ENCODE measurements around the gene NAA15.
"Not testable (repeated sequence)": the region's sequence is repeated elsewhere in the genome, so short reads cannot be mapped to it uniquely, and the experiment has no call there.

The NAA15 gene

DNA sequence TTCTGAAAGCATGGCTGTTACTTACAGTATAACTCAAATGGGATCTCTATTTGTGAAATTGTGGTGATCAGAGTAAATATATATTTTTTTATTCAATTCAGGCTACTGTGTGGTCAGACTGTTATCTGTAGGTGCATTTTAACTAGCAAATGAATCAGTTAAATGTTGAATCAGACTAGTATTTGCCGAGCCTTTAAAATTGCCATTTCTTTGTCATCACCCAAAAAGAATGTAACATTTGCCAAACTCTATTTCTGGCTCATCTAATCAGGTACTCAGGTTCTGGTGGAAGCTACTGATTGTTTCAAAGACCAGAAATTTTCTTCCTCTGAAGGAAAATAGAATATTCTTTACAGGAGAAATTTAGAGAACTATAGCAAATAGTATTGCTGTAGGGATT lies 1.8 kb upstream of the NAA15 start:
- no peak for DNase-seq

DNA sequence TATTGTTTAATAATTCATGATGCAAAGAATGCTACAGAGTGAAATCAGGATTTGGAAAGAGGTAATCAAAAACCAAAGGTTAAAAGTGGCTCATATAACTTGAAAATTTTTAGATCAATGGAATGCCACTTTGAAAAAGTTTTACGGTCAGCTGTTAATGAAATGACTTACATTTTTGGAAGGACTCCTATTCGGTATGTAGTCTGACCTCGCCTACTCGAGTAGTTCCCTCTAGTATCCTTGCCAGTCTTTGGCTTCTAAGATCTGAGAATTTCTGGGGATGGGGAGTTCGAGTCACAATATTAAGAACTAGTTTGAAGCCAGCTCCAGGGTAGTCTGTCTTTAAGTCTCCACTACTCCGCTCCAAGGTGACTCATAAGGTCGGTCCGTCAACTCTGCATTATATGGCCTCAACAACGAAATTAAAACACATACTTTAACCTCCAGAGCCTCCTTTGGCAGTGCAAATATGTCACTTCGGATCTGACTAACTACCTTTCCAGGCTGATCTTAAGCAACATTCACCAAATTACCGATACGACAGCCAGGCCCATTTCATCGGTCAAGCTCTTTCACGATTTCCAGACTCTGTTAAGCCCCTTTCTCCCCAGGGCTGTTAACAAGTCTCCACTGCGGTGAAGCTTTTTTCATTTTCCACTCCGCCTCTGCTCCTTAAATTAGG lies 733 bp upstream of the NAA15 start:
- DNase-seq, result no peak

DNA sequence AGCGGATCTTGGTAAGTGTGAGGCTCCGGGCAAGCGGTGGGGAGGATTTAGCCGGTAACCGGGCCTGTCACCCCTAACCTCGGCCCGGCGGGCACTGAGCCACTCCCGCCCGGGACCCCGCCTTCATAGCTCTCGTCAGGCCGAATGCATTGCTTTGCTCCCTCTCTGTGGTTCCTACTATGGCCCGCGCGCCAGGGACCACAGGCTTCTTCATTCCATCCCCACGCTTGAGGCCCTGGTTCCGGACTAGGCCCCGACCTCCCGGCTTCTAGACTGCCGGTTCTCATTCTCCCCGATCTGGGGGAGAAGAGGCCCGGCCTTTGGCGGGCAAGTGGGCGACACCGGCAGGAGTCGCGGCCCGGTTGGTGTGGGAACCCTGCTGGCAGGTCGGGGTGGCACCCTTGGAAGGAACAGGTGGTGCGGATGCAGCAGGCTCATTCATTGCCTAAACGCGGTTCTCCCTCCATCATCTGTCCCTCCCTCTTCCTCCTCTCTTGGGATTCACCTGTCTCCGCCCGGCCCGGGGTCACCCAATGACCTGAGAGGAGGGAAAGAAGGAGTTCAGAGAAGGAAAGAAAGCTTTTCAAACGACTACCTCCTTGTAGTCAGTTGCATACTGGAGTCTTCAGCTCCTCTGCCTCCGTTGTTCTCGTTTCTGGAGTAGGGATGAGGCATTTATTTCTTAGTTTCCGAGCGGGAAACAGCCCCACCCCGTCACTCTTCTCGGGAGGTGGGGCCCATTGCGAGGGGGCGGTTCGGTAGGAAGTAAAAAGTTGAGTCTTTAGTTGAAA lies 711 bp downstream of the NAA15 start, which contains the start of gene NDUFC1:
TSS of gene NDUFC1 (minus strand) at position 657 of the 791 bp plus-strand sequence. CDS start 6,679 bp downstream, outside the sequence.
- DNase-seq, result no peak

DNA sequence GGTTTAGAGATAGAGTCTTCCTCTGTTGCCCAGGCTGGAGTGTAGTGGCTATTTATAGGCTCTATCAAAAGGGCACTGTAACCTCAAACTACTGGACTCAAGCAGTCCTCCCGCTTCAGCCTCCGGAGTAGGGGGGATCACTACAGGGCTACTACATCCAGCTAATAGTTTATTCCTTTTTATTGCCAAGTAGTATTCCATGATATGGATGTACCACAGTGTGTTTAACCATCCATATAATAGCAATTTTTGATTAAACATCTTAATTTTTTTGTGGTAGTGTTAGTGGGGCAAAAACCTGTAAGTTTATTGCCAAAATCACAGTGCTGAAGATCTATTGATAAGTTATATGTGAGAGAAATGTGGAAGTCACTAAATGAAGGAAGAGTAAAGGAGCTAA lies 3.6 kb downstream of the NAA15 start:
- no peak for DNase-seq

DNA sequence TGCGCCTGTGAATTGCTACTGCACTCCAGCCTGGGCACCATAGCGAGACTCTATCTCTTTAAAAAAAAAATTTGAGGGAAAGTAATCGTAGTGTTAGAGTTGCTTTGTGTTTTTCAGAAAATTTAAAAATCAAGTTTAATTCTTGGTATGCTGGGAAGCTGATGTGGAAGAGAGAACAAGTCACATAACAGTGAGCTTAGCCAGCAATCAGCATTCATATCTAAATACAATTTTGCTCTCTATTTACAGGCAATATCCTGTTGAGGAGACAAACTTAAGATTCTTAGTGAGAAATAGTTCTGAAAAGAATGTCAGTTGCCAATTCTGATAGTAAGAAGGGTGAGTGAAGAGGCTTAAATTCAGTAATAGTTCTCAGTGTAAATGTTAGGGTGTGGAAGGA lies 10.6 kb downstream of the NAA15 start:
- no peak for DNase-seq

DNA sequence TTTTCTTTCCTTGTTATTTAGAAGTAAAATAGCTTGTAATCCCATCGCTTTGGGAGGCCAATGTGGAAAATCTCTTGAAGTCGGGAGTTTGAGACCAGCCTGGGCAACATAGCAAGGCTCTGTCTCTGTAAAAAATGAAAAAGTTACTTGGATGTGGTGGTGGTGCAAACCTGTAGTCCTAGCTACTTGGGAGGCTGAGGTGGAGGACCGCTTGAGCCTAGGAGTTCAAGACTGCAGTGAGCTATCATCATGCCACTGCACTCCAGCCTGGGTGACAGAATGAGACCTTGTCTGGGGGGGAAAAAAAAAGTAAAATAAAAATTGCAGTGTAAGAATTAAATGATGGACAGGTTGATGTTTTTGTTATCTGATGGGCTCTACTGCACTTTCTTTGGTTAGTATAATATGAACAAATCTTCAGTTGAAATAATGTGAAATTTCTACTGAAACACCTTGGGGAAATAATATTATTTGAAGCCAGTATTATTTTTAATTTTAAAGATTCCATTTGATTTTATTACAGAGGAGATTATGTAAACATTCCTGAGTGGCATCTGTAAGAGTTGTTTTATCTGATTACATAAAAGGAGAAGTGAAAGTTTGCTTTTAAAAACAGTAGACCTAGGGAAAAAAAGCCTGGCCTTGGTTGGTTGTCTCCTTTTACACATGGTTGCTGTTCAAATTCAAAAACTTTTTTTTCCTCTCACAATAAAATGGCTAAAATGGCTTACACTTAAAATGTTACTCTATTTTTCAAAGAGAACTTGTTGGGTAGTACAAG lies 11.4 kb downstream of the NAA15 start:
- DNase-seq, result no peak

DNA sequence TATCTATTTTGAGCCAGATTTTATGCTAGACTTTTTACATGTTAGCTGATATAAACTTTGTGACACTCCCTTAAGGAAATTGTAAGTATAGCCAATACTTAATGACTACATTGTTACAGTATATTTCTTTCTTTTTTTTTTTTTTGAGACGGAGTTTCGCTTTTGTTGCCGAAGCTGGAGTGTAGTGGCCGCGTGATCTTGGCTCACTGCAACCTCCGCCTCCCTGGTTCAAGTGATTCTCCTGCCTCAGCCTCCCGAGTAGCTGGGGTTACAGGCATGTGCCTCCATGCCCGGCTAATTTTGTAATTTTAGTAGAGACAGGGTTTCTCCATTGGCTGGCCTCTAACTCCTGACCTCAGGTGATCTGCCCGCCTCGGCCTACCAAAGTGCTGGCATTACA lies 12.1 kb downstream of the NAA15 start:
- not testable (repeated sequence) for DNase-seq

DNA sequence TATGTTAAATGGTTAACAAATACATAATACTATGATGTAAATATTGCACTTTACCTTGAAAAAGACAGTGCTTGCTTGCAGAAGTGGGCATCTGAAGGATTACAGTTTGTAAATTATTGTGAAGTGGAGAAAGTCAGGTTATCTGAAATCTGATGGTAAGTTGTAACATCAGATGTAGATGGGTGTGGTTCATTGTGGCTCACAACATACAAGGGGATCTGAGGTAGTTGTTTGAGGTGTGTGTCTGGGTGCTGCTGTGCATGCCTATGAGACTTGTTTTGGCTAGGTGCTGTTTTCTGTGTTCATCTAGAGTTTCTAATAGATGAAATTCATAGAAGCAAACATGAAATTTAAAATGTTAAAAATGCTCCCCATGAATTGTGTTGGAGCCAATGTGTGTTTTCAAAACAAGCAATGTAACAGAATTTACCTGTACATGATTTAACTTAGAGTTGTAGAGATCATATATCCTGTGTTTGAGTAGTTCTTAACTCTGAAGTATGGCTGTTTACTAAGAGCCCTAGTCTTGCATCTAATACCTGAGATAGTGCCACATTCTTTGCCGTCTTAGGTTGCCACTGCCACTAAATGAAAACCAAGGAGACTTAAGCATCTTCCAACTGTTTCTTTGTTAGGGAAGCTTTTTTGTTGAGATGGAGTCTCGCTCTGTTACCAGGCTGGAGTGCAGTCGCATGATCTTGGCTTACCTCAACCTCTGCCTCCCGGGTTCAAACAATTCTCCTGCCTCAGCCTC lies 12.9 kb downstream of the NAA15 start:
- no peak for DNase-seq

DNA sequence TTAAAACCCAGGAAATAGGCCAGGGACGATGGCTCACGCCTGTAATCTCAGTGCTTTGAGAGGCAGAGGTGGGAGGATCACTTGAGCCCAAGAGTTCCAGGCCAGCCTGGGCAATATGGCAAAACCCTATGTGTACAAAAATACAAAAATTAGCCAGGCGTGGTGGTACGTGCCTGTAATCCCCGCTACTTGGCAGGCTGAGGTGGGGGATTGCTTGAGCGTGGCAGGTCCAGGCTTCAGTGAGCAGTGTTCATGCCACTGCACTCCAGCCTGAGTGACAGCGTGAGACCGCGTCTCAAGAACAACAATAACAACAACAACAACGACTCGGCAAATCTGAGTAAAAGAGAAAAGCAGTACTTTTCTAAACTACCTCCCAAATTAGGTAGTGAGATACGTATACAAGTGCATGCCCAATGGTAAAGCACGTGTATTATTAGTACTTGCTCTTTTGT lies 13.9 kb downstream of the NAA15 start:
- DNase-seq, result no peak

DNA sequence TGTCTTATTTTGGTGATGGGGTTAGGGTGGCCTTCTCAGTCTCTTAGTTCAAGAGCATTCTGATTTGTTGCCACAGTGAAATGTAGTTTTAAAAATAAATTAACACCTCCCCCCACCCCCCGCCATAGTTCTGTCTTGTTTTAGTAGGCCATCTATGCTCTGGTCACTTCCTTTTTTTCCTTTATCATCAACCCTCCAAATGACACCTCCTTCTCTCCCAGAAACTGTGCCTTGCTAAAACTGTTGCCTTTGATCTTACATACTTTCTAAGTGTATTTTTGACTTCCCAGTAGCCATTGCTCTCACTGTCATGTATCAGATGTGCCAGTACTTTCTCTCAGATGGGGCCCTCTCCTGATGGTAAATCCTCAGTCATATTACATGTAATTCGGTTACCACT lies 15.4 kb downstream of the NAA15 start:
- DNase-seq, result no peak

DNA sequence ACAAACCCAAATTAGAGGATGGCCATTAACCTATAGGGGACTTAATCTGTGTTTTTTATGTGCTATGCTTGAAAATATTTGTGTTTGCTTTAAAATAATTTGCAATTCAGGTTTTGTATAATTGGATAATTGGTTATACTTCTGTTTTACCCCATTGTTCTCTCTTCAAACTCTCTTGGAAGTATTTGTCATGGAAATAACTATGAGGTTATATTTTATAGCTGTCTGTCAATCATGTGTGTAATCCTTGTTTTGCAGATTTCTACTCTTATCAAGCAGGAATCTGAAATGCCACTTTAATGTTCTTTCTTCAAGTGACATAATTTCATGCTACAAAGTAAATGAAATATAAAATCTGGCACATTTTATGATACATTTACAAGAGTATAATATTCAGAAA lies 16.3 kb downstream of the NAA15 start:
- no peak for DNase-seq

DNA sequence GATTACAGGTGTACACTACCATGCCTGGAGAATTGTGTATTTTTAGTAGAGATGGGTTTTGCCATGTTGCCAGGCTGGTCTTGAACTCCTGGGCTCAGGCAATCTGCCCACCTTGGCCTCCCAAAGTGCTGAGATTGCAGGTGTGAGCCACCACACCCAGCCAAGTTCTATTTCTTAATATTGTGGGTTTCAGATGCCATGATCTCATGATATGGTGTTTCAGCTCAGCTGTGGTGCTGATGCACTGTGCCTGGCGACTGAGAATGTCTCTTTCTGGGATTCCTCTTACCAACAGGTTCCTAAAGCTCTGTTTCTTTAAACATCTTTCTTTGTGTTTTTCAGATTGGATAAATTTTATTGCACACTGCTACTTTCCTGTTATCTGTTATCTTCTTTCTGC lies 18.3 kb downstream of the NAA15 start:
- DNase-seq, result no peak

DNA sequence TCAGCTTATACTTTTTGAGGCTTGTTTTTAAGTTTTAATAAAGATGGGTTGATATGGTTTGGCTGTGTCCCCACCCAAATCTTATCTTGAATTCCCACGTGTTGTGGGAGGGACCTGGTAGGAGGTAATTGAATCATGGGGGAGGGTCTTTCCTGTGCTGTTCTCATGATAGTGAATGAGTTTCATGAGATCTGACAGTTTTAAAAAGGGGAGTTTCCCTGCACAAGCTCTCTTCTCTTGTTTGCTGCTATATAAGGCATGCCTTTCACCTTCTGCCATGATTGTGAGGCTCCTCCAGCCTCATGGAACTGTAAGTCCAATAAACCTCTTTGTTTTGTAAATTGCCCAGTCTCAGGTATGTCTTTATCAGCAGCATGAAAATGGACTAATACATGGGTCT lies 20.8 kb downstream of the NAA15 start:
- DNase-seq, result not testable (repeated sequence)

DNA sequence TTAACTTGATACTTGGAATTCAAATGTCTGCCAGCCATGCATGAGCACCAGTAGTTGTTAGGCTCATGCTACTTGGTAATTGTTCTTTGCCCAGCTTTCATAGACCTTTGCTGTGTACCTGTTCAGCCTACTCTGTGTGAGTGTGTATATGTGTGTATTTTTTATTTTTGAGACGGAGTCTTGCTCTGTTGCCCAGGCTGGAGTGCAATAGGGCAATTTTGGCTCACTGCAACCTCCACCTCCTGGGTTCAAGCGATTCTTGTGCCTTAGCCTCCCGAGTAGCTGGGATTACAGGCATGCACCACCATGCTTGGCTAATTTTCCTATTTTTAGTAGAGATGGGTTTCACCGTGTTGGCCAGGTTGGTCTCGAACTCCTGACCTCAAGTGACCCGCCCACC lies 21.2 kb downstream of the NAA15 start:
- not testable (repeated sequence) for DNase-seq

DNA sequence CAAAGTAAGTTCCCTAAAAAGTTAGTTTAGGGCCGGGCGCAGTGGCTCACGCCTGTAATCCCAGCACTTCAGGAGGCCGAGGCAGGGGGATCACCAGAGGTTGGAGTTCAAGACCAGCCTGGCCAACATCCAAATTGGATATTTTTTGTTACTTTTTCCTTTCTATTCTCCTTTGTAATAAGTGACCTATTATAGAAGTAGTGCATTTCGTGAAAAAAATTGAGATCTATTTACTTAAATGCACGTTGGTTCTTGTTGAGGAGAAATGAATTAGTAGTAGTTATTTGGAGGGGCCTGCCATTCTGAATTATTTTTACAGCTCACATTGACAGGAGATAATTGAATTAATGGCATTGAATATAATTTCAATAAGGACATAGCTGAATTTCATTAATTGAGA lies 23.3 kb downstream of the NAA15 start:
- DNase-seq, result no peak

DNA sequence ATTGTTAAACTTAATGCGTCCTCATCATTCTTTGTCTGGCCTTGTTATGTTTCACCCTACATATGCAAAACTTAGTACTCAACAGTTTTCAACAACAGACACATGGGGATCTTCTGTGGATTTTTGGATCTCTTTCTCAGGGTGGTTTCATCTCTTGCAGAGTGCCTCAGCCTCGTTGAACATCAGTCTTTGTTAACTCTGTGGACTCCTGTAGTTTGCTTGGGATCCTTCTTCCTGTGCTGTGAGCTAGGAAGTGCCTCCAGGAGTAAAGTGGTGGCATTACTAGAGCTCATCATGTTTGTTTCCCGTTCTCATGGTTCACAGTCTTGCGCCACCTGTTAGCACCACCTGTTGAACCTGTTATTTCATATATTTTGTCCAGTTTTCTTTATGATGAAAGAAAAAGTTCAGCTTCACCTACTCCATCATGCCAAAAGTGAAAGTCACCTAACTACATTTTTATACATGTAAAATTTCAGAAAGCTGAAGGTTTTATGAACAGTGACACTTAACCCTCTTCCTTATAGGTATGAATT lies 28.4 kb downstream of the NAA15 start:
- DNase-seq, result no peak

DNA sequence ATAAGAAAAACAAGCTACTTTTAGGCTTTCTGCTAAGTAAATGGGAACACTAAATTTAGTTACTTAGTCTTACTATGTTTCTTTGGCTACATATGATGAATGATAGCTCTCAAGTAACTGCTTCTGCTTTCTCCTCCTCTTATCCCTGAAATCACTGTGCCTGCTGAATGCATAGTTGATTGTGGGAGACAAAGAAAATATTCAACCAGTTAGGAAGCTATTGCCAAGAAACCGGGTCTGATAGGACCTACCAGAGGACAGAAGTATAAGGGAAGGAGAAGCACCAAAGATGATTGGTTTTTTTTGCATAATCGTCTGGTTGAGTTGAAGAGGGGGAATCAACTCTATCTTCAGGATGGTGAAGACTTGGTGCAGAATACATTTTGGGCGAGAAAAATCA lies 29.0 kb downstream of the NAA15 start:
- DNase-seq, result no peak

DNA sequence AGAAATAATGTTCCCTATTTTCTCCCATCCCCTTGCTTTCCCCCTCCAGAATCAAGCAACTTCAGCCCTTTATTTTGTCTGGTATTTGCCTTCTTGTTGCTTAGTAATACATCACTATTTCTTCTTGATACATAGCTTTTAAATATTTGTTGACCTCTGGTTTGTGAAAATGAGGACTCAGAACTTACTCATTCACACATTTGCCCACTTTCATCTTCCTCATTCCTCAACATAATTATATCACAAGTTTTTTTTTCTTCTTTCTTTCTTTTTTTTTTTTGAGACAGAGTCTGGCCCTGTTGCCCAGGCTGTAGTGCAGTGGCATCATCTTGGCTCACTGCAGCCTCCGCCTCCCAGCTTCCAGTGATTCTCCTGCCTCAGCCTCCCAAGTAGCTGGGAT lies 29.9 kb downstream of the NAA15 start:
- no peak for DNase-seq

DNA sequence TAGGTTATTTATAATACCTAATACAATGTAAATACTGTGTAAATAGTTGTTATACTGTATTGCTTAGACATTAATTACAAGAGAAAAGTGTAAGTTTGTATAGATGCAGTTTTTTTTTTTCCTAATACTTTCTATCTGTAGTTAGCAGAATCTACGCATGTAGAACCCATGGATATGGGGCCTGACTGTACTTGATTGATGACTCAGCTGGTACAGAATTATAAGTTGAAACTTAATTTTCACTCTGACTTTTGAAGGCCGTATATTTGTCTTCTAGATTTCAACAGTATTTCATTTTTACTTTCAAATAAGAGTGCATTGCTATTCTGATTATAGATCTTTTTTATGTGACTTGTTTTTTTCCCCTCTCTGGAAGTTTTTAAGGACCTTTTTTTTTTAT lies 31.7 kb downstream of the NAA15 start:
- DNase-seq, result no peak

DNA sequence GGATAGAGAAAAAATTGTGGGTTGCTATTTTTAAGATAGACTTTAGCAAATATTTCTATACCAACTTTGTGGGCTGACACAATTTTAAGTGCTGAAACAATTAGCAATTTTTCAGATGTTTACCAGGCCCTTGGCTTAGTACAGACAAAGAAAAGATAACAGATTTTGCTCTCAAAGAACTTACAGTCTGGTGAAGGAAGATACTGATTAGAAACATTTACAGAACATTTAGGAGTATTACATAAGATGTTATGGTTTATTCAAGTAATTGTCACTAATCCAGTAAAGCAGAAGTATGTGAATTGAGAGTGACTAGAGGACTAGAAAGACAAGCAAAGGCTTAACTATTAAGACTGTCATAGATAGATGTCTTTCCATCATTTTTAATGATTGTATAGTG lies 36.3 kb downstream of the NAA15 start:
- DNase-seq, result no peak

DNA sequence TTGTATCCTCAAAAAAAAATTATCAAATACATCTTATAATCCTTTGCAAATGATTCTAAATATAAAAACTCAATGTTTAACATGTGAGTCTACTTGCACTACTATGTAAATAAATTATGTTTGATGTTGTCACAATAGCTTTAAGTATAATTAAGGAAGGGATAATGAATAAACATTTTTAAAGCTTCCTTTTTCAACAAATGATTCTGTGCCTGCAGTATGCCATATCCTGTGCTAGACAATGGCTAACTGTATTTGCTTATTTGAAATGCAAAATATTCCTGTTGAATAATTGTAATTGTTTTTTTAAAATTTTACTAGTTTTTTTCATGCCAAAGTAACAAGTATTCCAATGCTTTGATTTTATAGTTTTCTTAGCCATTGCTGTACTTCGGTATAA lies 60.0 kb downstream of the NAA15 start:
- DNase-seq, result no peak

DNA sequence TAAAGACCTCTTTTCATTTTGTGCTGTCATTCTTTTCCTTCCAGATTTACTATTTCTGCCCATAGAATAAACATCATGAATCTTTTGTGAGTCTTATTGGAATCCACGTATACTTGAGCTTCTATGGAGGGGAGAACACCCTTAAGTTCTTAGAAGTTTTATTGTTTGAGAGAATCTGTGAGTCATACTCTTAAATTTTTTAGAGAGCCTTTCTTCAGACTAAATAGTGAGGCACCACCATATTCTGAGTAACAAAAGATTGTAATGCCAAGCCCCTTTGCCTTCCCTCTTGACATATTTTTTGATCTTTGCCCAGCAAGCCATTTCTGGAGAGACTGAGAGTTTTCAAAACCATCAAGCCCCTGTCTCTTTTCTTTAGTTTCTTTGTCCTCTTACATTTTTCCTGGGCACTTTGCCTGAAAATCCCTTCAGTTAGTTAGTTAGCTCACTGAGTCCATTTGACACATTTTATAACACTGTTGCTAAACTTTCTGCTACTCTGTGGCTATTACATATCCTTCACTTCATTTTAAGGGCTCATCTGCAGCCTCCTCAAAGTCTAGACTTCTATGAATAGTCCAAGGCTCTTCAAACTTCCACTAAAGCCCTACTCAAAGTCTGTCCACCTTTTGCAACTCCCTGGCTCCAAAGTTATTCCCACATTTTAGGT lies 66.3 kb downstream of the NAA15 start:
- no peak for DNase-seq
